Neural crest cell (in vitro differentiated cells): ENCODE data around the gene TXNRD3. TPM values are rescaled to one million over a fixed set of nuclear protein-coding genes. Genes with fewer than 3 reads are reported as not detected.

ENCODE experiments used
- DNase-seq: peaks from one replicate; pipeline ENCODE4 v3.0.0; 2021; ENCODE audit warnings: low read depth, mixed read lengths, low spot score
- H3K27ac Mint-ChIP-seq: one replicate; pipeline ENCODE4 v1.8.0; 2021; ENCODE audit warnings: mild to moderate bottlenecking, mixed read lengths; ENCODE audit not compliant: unreplicated experiment
- H3K27me3 Mint-ChIP-seq: 2 replicates; pipeline ENCODE4 v1.8.0; 2021; ENCODE audit warnings: low read depth, mild to moderate bottlenecking, mixed read lengths
- H3K36me3 Mint-ChIP-seq: 2 replicates; pipeline ENCODE4 v1.8.0; 2021; ENCODE audit warnings: low read depth, mild to moderate bottlenecking, mixed read lengths
- H3K4me1 Mint-ChIP-seq: 2 replicates; pipeline ENCODE4 v1.8.0; 2021; ENCODE audit warnings: mixed read lengths
- H3K4me3 Mint-ChIP-seq: one replicate; pipeline ENCODE4 v1.8.0; 2021; ENCODE audit warnings: mild to moderate bottlenecking, mixed read lengths
- H3K9me3 Mint-ChIP-seq: 2 replicates; pipeline ENCODE4 v1.8.0; 2021; ENCODE audit warnings: mixed read lengths
- total RNA-seq: library from RNA; stranded (reverse); gene quantifications from 2 replicates; pipeline ENCODE4 v1.2.1, GENCODE V29; 2021
- TF ChIP-seq, protein P1 (sequence below): fragments of 200-600 bp; sonication (generic); conservative IDR thresholded peaks from 2 replicates; pipeline ENCODE4 v1.5.0; 2021; ENCODE audit warnings: antibody characterized with exemption, mild to moderate bottlenecking

Gene TXNRD3
- total RNA-seq, 1 donor from 2014 or later, result 13.8 TPM

DNA sequence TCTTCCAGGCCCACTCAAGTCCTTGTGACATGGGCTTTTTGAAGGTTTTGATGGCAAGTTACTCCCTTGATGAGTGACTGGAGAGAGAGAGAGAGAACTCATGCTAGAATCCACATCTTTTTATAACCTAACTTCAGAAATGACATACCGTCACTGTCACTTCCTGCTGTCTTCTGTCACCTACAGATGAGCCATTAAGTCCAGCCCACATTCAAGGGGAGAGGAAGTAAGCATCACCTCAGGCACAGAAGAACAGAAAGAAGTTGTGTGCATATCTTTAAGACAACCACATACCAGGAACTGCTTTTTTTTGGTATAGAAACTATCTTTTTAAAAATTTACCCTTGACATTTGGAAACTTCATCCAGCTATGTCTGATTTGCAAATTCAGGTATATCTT, 16.6 kb upstream of the TXNRD3 start:
- Mint-ChIP-seq H3K27ac (no peak overlapping the region), H3K9me3 (peaks cover 4% of the 10 kb centered on the region), H3K4me1 (no peaks in the 10 kb centered on the region), H3K36me3 (no peaks in the 10 kb centered on the region), H3K27me3 (peaks cover 9% of the 10 kb centered on the region), H3K4me3 (no peak overlapping the region)
- no peak for DNase-seq
- TF ChIP-seq, protein P1, sequence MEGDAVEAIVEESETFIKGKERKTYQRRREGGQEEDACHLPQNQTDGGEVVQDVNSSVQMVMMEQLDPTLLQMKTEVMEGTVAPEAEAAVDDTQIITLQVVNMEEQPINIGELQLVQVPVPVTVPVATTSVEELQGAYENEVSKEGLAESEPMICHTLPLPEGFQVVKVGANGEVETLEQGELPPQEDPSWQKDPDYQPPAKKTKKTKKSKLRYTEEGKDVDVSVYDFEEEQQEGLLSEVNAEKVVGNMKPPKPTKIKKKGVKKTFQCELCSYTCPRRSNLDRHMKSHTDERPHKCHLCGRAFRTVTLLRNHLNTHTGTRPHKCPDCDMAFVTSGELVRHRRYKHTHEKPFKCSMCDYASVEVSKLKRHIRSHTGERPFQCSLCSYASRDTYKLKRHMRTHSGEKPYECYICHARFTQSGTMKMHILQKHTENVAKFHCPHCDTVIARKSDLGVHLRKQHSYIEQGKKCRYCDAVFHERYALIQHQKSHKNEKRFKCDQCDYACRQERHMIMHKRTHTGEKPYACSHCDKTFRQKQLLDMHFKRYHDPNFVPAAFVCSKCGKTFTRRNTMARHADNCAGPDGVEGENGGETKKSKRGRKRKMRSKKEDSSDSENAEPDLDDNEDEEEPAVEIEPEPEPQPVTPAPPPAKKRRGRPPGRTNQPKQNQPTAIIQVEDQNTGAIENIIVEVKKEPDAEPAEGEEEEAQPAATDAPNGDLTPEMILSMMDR, result no peak

DNA sequence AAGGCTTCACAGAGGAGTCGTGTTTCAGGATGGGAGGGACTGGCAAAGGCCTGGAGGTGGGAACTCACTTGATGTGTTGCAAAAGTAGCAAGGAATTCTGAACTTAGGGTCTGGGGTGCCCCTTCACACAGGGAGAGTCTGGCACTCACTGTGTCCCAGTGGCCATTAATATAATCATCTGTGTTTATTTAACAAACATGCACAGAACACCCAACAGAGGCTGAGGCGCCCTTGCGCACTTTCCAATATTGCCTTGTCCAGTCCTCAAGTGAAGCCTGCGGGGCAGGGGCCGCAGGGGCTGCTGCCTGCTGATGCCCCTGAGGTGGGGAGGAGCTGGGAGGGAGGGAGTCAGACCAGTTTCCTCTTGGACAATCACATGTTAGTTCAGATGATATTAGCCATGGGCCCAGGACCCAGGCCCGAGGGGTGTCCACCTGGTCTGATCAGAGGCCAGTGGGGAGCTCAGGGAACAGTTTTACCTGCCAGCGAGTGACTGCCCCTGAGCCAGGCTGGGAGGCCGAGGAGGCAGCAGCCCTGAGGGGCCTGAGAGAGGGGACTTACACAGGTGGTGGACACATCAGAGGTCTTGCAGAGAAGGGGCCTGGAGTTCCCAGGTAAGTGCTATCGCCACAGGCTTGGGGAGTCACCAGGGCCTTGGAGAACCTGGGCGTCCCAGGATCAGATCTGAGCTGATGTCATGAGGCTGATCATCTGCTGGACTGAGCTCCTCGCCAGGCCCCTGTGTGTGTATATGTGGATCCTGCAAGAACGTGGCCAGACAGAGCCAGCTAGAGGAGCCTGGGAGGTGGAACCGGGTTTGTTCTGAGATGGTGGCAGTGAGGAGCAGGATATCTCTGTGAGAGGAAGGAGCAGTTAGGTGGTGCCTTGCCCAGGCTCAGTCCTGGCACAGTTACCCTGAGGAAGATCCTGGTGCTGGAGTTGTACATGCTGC, 13.8 kb upstream of the TXNRD3 start:
- TF ChIP-seq, protein P1, result no peak
- Mint-ChIP-seq H3K36me3 (no peaks in the 10 kb centered on the region), H3K27me3 (no peaks in the 10 kb centered on the region), H3K27ac (no peak overlapping the region), H3K4me1 (no peaks in the 10 kb centered on the region), H3K4me3 (no peak overlapping the region), H3K9me3 (no peaks in the 10 kb centered on the region)
- no peak for DNase-seq

DNA sequence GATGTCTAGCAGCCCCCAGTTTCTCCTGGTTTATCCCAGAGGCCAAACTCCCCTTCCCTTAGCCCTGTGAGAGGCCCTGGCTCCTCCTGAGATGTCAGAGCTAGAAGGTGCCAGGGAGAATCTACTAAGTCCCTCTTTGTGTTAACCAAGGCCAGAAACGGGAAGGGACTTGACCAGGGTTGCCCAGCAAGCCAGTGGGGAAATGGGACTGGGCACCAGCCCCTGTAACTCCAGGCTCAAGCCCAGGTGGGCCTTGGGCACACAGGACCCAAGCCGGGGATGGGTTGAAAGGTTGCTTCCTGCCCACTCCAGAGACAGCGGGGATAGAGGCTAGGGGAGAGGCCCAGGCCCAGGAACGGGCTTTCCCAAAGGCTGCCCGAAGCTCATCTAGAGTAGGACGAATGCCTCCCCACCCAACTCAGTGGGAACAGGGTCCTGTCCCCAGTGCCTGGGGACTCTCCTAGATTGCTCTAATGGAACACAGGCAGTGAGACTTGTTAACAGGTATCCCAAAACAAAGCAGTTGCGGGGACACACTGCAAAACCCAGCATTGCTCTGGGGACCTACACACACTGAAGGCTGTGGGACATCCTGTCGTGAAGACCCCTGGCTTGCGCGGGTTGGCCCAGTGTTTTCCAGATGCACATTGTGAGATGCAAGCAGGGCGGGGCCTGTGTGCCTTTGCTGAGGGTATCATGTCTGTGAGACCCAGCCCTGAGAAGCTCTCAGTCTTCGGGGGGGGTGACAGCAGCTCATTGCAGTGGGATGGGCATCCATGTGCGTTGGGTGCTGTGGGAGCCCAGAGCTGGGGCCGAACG, 12.9 kb upstream of the TXNRD3 start:
- TF ChIP-seq, protein P1, result no peak
- Mint-ChIP-seq H3K27ac (no peak overlapping the region), H3K9me3 (no peaks in the 10 kb centered on the region), H3K4me3 (no peak overlapping the region), H3K36me3 (no peaks in the 10 kb centered on the region), H3K27me3 (no peaks in the 10 kb centered on the region), H3K4me1 (no peaks in the 10 kb centered on the region)
- no peak for DNase-seq

DNA sequence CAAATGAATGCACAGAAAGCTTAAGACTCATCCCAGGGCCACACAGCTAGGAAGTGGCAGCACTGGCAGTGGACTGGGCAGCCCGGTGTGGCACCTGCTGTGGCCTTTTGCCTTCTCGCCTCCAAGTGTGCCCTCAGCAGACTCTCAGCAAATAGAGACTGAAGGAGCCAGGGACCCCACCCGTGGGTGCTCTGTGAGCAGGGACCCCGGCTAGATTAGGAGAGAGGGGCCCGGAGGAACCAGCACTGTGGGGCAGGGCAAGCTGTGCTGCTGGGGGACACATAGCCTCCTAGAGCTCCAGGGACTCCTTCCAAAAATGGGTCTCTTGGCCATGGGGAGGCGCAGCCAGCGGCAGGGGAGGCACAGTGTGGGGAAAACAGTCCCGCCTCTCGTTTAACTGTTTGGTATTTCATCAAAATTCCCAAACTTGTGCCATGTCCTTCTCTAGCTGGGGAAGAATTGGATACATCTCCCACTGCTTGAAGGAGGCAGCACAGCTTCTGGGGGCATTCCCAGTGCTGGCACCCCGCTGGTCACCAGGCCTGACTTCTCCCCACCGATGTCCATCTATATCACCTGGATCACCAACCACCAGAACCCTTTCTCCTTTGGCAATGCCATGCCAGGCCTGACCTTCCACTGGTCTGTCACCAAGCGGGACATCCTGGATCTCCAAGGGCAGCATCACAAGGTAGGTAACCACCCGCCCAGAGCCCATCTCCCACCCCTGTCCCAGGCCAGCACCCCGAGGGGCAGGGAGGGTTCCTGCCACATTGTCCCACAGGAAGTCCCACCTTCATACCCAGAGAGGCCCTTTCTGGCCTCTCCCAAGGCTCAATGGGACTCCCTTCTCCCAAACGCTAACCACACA, 12.0 kb upstream of the TXNRD3 start:
- H3K4me1 Mint-ChIP-seq, result no peaks in the 10 kb centered on the region
- H3K4me3 Mint-ChIP-seq, result no peak overlapping the region
- no peak overlapping the region for H3K27ac Mint-ChIP-seq
- no peaks in the 10 kb centered on the region for H3K27me3 Mint-ChIP-seq
- DNase-seq, result no peak
- TF ChIP-seq, protein P1, result no peak
- H3K9me3 Mint-ChIP-seq, result no peaks in the 10 kb centered on the region
- H3K36me3 Mint-ChIP-seq, result no peaks in the 10 kb centered on the region
